MCF 10A (cell line): ENCODE measurements around the gene ASTL. TPM values are rescaled to one million over a fixed set of nuclear protein-coding genes. Genes with fewer than 3 reads are reported as not detected.

Experiments used
- BruUV-seq: library from RNA; stranded (reverse); fragments of 400-500 nt; replicated peaks from 2 replicates; lab custom pipeline; 2021; lab: Mats Ljungman, UMichigan
- CTCF ChIA-PET: fragments of 300-600 bp; sonication (Branson Sonifier 250); formaldehyde crosslinking; extraction: SDS; loops from one replicate; lab custom pipeline; 2021; ENCODE audit warnings: antibody characterized with exemption, inconsistent platforms; lab: Yijun Ruan, JAX
- POLR2A ChIA-PET: fragments of 300-600, 350-650 bp; sonication (Branson Sonifier 250); formaldehyde crosslinking; extraction: SDS; loops from one replicate; lab custom pipeline; 2020; ENCODE audit warnings: antibody characterized with exemption, inconsistent platforms; lab: Yijun Ruan, JAX
- DNase-seq: peaks from one replicate; pipeline ENCODE4 v3.0.0-alpha.2; 2018; ENCODE audit not compliant: unreplicated experiment
- H3K27ac Mint-ChIP-seq: one replicate; pipeline ENCODE4 v1.8.0; 2022; ENCODE audit warnings: mild to moderate bottlenecking, low read depth, mixed read lengths; ENCODE audit not compliant: unreplicated experiment
- H3K27me3 Mint-ChIP-seq: one replicate; pipeline ENCODE4 v1.8.0; 2022; ENCODE audit warnings: mixed read lengths; ENCODE audit not compliant: insufficient read depth, unreplicated experiment
- H3K36me3 Mint-ChIP-seq: one replicate; pipeline ENCODE4 v1.8.0; 2022; ENCODE audit warnings: mild to moderate bottlenecking, moderate library complexity, mixed read lengths; ENCODE audit not compliant: insufficient read depth, unreplicated experiment
- H3K4me1 Mint-ChIP-seq: one replicate; pipeline ENCODE4 v1.8.0; 2022; ENCODE audit warnings: mixed read lengths; ENCODE audit not compliant: insufficient read depth, unreplicated experiment
- H3K4me3 Mint-ChIP-seq: one replicate; pipeline ENCODE4 v1.8.0; 2022; ENCODE audit warnings: mild to moderate bottlenecking, moderate library complexity, mixed read lengths; ENCODE audit not compliant: unreplicated experiment
- H3K9me3 Mint-ChIP-seq: one replicate; pipeline ENCODE4 v1.8.0; 2022; ENCODE audit warnings: mixed read lengths; ENCODE audit not compliant: unreplicated experiment
- intact Hi-C: fragments of 100-400 bp; cut with micrococcal nuclease; formaldehyde crosslinking; loops from 2 replicates; pipeline ENCODE4 v1.14.1; 2022
- total RNA-seq: library from RNA; stranded (reverse); gene quantifications from 2 replicates; pipeline ENCODE4 v1.2.3, GENCODE V29; 2022
- TF ChIP-seq, protein P1 (sequence below): fragments of 200-600 bp; IDR thresholded peaks from one replicate; pipeline ENCODE4 v1.8.0; 2022; ENCODE audit warnings: antibody characterized with exemption, mild to moderate bottlenecking; ENCODE audit not compliant: unreplicated experiment

The ASTL gene
- total RNA-seq, 1 experiment from 2014 or later = not detected

- POLR2A ChIA-PET = interaction anchor here (1.0 kb wide), 1 partner anchor 63 kb away, joined by 4 read pairs; no protein-coding TSS in a partner anchor
- intact Hi-C loops = no loop called here
- Mint-ChIP-seq H3K36me3 (peaks cover 4% of the 10 kb centered on the region), H3K4me3 (peak within 1 kb of the TSS; percentile 78), H3K9me3 (no peaks in the 10 kb centered on the region), H3K27ac (no peak within 1 kb of the TSS), H3K4me1 (peaks cover 17% of the 10 kb centered on the region), H3K27me3 (no peaks in the 10 kb centered on the region)
- peak; percentile 65 for DNase-seq
- BruUV-seq = no TSS peak
- TF ChIP-seq, protein P1, sequence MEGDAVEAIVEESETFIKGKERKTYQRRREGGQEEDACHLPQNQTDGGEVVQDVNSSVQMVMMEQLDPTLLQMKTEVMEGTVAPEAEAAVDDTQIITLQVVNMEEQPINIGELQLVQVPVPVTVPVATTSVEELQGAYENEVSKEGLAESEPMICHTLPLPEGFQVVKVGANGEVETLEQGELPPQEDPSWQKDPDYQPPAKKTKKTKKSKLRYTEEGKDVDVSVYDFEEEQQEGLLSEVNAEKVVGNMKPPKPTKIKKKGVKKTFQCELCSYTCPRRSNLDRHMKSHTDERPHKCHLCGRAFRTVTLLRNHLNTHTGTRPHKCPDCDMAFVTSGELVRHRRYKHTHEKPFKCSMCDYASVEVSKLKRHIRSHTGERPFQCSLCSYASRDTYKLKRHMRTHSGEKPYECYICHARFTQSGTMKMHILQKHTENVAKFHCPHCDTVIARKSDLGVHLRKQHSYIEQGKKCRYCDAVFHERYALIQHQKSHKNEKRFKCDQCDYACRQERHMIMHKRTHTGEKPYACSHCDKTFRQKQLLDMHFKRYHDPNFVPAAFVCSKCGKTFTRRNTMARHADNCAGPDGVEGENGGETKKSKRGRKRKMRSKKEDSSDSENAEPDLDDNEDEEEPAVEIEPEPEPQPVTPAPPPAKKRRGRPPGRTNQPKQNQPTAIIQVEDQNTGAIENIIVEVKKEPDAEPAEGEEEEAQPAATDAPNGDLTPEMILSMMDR = no peak
- CTCF ChIA-PET = interaction anchor here (0.6 to 1.0 kb wide), 2 partner anchors 35 to 136 kb away, joined by 3 read pairs; no protein-coding TSS in a partner anchor
These were observed 6.9 kb upstream of the ASTL start, which contains the start of gene DUSP2 for GRCh38 chr2:96145036-96145847. Gene DUSP2, minus strand, starts transcription at chr2:96145440. Its CDS starts 86 bp downstream, at chr2:96145354.

DNA sequence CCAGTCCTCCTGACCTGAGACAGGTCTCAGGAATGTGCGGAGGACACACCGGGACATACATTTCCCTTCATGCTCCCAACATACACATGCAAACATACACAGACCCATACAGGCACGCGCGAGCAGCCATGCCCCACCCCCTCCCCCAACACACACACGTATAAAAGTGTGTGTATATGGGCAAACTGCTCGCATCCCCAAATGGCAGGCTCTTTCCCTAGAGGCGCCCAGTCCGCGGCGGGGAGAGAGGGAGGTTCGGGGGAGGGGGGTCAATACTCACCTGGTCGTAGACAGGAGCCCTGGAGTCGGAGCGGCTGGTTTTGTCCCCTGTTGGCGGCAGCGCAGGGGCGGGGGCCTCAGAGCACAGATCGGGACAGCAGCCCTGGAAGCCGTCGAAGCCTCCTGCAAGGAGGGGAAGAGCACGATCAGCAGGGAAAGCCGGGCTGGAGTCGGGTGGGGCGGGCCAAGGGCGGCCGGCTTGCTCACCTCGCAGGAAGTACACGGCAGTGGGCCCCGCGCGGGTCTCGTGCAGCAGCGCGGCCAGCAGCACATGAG is 6.3 kb upstream of the ASTL start:
- intact Hi-C loops = no loop called here
- ChIA-PET POLR2A (interaction anchor here (1.0 kb wide), 1 partner anchor 64 kb away, joined by 4 read pairs; no protein-coding TSS in a partner anchor), CTCF (interaction anchor here (1.0 kb wide), 1 partner anchor 36 kb away, joined by 3 read pairs; no protein-coding TSS in a partner anchor)
- TSS peak; percentile 55 for BruUV-seq
- Mint-ChIP-seq H3K27ac (no peak overlapping the region), H3K4me1 (peaks cover 17% of the 10 kb centered on the region), H3K9me3 (no peaks in the 10 kb centered on the region), H3K27me3 (no peaks in the 10 kb centered on the region), H3K36me3 (peaks cover 4% of the 10 kb centered on the region), H3K4me3 (peak overlapping the region; percentile 78)
- TF ChIP-seq, protein P1 = no peak
- peak; percentile 5 for DNase-seq

GRCh38 chr2:96143848-96144480 is 5.7 kb upstream of the ASTL start:
- no TSS peak for BruUV-seq
- Mint-ChIP-seq H3K36me3 (peaks cover 4% of the 10 kb centered on the region), H3K27ac (no peak overlapping the region), H3K4me3 (peak overlapping the region; percentile 78), H3K4me1 (peaks cover 17% of the 10 kb centered on the region), H3K27me3 (no peaks in the 10 kb centered on the region), H3K9me3 (no peaks in the 10 kb centered on the region)
- intact Hi-C loops = no loop called here
- TF ChIP-seq, protein P1 = no peak
- DNase-seq = peak; percentile 10
- POLR2A ChIA-PET = no interaction called here
- CTCF ChIA-PET = no interaction called here
